Astrocyte of the hippocampus (primary cell): ENCODE data around the gene CABLES1.

Source experiments
- DNase-seq: peaks from one replicate; pipeline ENCODE4 v3.0.0; 2011; ENCODE audit warnings: low read depth, low spot score

Gene CABLES1

GRCh38 chr18:23113576-23113975 lies 21.7 kb upstream of the CABLES1 start:
- no peak for DNase-seq

GRCh38 chr18:23114171-23114881 lies 21.0 kb upstream of the CABLES1 start:
- DNase-seq = peak; percentile 63

GRCh38 chr18:23114911-23115310 lies 20.4 kb upstream of the CABLES1 start:
- no peak for DNase-seq

- DNase-seq = peak; percentile 88
Measured at GRCh38 chr18:23115683-23116096, 19.6 kb upstream of the CABLES1 start.

- no peak for DNase-seq
Measured at GRCh38 chr18:23121133-23121532, 14.2 kb upstream of the CABLES1 start.

- DNase-seq = no peak
Measured at GRCh38 chr18:23122334-23123229, 12.7 kb upstream of the CABLES1 start.

DNA sequence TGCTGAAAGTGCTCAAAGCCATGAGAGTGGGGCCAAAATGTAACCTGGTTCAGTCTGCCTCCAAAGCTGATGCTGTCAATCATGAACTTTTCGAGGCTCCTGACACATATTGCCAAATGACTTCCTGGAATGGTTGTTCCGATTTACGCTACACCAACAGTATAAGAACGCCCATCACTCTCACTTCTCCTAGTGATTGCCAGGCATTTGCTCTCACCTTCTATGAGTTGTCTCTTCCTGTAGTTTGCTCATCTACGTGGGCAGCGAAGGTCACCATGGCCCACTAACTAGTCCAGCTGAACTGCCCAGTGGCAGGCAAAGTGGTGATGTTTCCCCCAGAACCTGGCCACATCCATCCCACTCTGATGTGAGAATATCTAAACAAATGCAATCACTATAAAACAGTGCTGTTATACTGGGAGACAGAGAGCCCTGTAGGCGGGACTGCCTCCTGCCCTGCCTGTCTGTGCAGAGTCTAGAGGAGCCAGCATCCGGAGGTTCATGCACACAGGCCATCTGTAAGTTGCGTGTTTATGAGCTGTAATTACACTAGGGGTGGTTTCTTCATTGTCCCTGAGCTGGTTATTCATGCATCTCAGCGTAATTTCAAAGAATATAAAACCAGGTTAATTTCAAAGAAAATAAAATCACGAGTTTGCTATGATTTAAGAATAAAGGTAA lies 8.8 kb upstream of the CABLES1 start:
- no peak for DNase-seq

DNA sequence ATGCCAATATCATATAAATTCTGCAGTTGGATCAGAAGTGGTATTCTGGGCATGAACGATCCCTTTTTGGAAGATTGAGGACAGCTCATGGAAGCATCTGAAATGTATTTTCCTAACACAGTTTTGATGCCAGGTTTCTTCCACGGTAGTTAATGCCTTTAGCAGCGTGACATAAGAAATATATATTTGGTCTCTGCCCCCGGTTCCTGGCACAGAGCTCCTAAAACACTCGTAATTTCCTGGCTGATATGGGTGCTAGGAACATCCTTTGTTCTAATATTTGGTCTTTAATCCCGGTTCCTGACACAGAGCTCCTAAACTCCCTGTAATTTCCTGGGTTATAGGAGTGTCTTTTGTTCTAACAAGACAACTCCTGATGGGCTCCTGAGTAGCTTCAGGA lies 8.2 kb upstream of the CABLES1 start:
- DNase-seq = no peak

DNA sequence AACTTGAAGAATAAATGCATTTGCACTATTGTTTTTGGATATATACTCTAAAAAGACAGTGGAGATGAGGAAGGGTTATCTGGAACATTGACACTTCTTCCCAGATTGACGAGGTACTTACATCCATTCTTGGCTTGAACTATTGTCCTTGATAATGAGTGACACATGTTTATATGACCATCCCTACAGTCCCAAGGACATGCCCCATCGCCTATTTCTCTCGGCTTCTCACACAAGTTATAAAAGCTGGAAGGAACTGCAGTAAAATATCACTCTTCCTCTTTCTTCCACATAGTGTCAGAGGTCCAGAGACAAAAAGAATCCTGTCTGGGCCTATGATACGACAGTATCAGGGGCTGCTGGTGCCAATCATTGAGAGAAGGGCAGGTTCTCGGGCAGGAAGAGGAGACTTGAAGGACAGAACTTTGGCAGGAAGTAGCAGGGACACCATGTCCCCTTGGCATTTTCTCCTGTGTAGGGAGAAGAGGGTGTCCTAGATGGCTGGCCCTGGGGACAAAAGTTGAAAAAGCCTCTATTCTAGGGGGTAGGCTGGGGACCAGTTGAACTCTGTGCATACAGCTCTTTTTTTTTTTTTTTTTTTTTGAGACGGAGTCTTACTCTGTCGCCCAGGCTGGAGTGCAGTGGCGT lies 5.8 kb upstream of the CABLES1 start:
- DNase-seq = no peak

GRCh38 chr18:23131693-23132319 lies 3.5 kb upstream of the CABLES1 start:
- DNase-seq = peak; percentile 89

DNA sequence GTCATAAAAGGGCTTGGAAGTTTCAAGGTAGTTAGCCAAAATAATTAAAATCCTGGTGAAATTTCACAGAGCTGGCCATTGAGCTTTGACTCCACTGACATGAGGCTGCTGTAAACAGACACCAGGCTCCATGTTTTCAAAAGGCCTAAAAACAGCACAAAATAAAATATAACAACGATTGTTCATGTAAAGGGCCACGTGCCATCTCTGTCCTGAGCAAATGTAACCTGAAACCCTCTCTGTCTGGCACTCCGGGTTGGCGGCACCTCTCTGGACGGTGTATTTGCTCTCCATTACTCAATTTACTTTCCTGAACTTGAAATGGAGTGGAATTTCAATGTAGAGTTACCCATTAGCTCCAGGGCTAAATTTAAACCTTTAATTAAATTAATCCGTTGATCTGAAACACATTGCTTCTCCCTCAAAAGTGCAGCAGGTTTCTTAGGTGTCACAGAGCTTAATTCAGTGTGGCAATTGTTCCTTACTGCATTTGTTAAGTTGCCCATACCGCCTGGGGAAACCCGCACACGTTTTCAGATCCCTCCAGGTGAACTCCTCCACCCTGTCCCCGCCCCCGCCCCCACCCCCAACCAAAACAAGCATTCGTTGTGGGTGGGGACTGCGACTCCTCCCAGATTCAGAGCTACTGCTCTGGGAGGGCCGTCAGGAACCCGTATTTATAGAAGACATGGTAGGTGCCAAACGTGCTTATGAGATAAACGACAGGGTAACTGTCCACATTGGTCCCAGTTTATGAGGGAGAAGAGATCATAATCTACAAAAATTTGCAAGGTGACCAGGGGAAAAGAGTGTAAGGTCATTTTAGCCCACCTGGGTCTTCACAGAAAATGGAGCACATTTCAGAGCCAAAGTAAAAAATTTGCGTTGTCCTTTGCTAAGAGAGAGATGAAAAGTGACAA lies 1.2 kb upstream of the CABLES1 start:
- no peak for DNase-seq

- DNase-seq = peak; percentile 84
Measured at GRCh38 chr18:23135550-23136325, 453 bp downstream of the CABLES1 start.

DNA sequence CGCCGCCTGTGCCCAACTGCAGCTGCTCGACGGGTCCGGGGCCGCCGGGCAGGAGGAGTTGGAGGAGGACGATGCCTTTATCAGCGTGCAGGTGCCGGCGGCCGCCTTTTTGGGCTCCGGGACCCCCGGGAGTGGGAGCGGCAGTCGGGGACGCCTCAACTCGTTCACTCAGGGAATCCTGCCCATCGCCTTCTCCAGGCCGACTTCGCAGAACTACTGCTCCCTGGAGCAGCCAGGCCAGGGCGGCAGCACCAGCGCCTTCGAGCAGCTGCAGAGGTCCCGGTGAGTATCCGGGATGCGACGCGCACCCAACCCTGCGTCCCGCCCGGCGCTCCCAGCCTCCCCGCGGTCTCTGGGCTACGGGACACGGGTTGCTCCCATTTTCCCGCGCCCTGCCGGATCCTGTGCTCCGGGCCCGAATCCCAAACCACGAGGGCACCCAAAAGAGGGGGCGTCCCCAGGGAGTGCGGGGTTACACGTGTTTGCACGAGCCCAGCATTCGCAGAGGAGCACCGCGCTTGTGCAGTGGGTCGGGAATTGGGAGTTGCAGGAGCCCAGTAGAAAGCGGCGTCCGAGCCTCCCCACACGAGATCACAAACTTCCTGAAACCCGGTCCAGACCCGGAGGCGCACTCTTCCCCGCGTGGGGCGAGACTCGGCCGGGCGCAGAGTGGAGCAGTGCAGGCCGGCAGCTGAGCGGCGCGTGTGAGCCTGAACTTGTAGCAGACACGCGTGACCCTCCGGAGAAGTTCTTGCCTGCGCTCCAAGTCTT lies 1.2 kb downstream of the CABLES1 start:
- DNase-seq = peak; percentile 69

DNA sequence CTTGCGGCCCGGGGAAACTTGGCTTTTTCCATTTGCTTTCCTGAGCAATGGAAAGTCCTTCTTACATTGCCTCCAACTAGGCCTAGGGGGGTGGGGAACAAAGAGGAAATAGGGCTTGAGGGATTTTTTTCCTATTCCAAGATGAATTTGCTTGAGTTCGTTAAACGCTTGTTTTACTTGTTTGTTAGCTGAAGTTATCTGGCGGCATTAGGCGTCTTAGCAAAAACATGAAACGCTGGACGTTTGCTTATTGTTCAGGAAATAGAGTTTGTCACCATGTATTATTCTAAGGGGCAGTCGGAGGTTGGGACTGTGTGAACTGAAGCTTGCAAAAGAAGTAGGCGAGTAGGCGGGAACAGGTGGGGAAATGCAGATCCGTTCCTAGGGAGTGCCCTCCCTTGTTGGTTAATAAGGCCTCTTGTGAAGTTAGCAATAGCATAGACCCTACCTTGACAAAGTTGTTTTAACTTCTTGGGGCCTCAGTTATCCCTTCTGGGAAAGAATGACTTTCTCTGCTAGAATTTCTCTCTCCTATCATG lies 1.9 kb downstream of the CABLES1 start:
- peak; percentile 54 for DNase-seq

DNA sequence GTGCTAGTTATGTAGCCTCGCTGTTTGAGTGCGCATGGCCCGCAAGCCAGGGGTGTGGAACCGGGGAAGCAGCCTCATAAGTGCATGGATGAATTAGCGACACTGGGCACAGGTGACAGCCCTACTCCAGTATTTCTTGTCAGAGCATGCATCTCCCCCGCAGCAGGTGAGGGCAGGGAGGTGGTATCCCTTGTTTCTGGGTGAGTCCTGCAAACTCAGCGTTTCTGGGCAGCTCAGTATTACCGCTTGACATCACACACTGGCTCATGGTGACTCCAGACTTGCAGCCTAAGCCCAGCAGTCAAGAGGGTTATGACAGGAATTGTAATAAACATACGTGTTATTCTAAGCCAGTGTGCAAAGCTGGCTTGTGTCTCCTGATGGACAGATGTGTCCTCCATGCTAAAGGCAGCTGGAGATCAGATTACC lies 2.5 kb downstream of the CABLES1 start:
- DNase-seq = no peak

DNA sequence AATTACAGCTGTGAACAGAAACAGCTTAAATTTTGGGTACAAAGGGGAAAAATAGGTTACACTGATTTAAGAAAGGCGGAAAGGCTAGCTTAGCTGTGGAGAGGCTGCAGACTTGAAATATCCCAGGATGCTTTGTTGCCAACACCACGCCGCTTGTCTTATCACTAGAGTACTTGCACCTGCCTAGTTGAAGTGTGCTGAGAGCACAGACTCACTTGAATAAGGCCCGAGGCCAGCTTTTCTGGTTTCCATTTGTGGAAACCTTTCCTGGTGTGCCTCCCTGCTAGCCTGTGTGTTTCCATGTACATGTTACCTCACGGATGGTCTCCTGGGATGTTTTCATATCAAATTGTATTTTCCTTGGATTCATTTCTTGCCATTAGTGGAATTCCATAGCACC lies 3.2 kb downstream of the CABLES1 start:
- DNase-seq = no peak

DNA sequence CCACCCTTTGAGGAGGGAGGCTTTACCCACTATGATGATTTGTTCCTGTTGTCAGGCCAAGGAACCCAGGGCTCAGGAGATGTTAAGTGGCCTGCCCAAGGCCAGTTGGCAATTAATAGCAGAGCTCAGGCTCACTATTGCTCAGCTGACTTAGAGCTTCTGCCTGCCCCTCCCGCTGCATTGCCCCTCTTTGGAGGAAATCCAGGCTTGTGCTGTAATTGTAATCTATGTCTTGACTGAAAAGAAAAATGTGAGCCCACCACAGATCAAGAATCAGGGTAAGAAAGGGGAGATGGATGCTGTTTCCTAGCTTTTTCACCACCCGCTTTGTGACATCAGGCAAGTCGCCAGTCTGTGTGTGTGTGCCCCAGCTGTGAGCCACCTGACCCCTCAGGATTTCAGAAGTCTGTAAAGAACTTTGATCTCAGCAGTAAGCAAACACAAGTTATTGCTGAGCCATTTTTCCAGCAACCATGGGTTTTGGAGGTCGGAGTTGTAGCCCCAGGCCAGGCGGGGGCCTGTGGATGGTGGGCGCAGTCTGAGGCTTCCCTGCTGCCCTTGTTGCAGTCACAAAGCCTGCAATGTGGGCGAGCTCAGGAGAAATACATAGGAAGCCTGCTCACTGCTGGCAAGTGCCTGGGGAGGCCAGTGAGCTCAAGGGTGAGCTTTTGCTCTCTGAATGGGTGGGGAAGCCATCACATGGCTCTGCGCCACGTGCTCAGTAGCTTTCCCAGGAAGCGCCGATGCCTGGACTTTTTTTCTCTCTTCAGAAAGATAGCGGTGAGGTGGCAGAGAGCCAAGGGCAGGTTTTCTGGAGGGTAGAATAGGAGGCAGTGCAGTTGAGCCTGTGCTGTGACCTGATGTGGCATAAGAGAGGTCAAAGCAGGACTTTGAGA lies 6.1 kb downstream of the CABLES1 start:
- DNase-seq = peak; percentile 56
